IgD-negative memory B cell (primary cell): Measurements from ENCODE around the gene FEZF2. TPM values are rescaled to one million over a fixed set of nuclear protein-coding genes. Genes with fewer than 3 reads are reported as not detected.

Experiments used
- H3K27ac Mint-ChIP-seq, 3 donors: one replicate each; pipeline ENCODE4 v1.8.0; 2020 to 2022; ENCODE audit warnings: mild to moderate bottlenecking in 3 of 3, mixed read lengths in 3 of 3, moderate library complexity in 1 of 3
- H3K27me3 Mint-ChIP-seq: one replicate; pipeline ENCODE4 v1.8.0; 2021; ENCODE audit warnings: mixed read lengths
- H3K36me3 Mint-ChIP-seq: one replicate; pipeline ENCODE4 v1.8.0; 2020; ENCODE audit warnings: mild to moderate bottlenecking, mixed read lengths
- H3K4me1 Mint-ChIP-seq, 3 donors: one replicate each; pipeline ENCODE4 v1.8.0; 2020 to 2022; ENCODE audit warnings: mixed read lengths in 3 of 3, mild to moderate bottlenecking in 1 of 3
- H3K4me3 Mint-ChIP-seq, 4 donors: one replicate each; pipeline ENCODE4 v1.8.0; 2020 to 2022; ENCODE audit warnings: mild to moderate bottlenecking in 4 of 4, mixed read lengths in 4 of 4, moderate library complexity in 3 of 4
- H3K9me3 Mint-ChIP-seq, 3 donors: one replicate each; pipeline ENCODE4 v1.8.0; 2020 to 2021; ENCODE audit warnings: mixed read lengths in 3 of 3, mild to moderate bottlenecking in 1 of 3
- polyA plus RNA-seq: library from polyadenylated mRNA; unstranded; fragments of 300-500 nt; fragmentation: Illumina TruSeq; gene quantifications from one replicate; pipeline ENCODE4 v1.2.3, GENCODE V29; 2021

The FEZF2 gene
- polyA plus RNA-seq, 1 donor from 2014 or later = not detected

DNA sequence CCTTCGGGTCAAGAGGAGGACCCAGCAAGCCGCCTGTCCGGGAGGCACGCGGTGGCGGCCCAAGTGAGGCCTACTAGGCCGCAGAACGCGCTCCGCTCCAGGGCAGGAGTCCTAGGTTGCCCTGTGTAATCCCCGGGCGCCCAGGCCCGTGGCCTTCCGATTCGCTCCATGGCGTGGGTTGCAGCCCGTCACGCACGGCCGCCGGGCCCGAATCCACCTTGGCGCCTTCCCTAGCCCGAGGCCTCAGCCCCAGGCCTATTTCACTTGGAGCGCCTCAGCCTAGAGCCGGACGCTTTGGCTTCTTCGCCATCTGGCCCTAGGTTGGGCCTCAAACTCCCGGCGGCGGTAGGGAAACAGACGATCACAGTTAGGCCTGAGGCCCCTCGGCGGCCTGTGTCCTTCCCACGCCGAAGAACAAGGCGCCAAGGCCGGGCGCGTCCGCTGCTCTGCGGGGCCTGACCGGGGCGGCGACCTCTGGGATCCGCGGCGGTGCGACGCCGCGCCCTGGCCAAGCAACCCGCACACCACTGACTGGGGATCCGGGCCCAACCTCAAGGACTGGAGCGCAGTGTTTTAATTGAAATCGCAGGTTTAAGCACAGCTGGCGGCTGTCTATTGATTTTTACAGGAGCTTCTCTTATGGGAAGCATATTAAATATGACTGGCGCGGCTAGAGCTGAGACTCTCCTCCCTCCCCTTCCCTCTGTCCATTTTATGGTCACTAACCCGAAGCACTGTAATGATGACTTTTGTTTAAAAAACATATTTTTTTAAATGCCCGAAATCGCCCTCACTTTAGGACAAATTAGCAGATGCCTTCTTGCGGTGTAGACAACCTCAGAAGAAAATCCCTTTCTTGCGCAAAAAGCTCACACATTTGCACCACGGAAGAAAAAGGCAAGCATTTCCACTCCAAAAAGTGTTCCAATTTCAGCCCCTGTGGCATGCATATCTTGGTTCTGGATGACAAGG lies 3.8 kb upstream of the FEZF2 start:
- H3K36me3 Mint-ChIP-seq = no peaks in the 10 kb centered on the region
- H3K4me3 Mint-ChIP-seq = no peak overlapping the region
- peaks cover 0 to 2% (median 0%) of the 10 kb centered on the region in 3 donors for H3K4me1 Mint-ChIP-seq
- peaks cover 0 to 8% (median 0%) of the 10 kb centered on the region in 3 donors for H3K9me3 Mint-ChIP-seq
- peaks cover 39% of the 10 kb centered on the region for H3K27me3 Mint-ChIP-seq
- no peak overlapping the region for H3K27ac Mint-ChIP-seq

DNA sequence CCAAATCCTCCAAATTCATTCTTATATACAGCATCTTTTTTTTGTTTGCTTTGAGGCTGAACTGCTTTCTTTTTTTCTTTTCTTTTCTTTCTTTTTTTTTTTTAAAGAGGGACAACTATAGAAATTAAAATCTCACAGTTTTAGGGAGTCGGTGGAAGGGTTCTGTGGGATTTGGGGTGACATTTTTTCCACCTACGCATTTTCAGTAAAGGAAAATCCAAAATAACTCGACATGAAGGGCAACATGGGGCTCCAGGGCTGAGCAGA lies 3.0 kb upstream of the FEZF2 start:
- Mint-ChIP-seq H3K36me3 (no peaks in the 10 kb centered on the region), H3K4me3 (no peak overlapping the region), H3K9me3 (peaks cover 0 to 8% (median 0%) of the 10 kb centered on the region in 3 donors), H3K27ac (no peak overlapping the region), H3K27me3 (peaks cover 45% of the 10 kb centered on the region), H3K4me1 (peaks cover 0 to 2% (median under 1%) of the 10 kb centered on the region in 3 donors)

DNA sequence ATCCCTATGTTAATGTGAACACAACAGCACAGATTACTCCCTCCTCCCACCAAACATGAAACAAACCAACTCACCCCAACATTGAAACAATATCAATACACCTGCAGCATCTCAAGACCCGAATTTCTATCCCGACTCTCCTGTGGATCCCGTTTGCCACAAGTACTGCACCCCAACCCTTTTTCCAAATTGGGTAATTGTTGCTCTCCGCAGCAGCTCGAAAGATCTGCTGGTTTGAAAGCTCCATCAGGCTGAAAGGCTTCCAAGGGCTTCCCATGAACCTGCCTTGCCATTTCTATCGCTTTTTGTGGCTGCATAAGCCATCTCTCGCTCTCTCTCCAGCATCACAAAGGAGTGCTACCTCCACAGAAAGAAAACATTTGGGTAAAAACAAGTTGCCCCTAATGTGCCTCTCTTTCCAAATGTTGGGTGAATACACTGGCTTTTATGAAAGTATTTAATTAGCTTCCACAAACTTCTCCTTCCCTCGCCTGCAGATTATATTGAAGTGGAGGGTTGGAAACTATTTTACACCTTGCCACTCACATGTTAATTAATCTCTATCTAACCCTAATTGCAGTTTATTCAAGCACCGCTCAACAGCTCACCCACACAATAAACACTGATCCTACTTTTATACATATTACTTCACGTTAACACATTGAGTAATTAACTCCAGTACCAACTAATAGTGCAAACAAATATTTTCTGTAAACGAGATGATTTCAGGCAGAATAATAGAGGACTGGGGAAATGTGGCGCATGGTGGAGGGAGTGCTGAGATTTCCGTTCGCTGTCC lies 2.5 kb upstream of the FEZF2 start:
- no peak overlapping the region for H3K4me3 Mint-ChIP-seq
- H3K27ac Mint-ChIP-seq = no peak overlapping the region

DNA sequence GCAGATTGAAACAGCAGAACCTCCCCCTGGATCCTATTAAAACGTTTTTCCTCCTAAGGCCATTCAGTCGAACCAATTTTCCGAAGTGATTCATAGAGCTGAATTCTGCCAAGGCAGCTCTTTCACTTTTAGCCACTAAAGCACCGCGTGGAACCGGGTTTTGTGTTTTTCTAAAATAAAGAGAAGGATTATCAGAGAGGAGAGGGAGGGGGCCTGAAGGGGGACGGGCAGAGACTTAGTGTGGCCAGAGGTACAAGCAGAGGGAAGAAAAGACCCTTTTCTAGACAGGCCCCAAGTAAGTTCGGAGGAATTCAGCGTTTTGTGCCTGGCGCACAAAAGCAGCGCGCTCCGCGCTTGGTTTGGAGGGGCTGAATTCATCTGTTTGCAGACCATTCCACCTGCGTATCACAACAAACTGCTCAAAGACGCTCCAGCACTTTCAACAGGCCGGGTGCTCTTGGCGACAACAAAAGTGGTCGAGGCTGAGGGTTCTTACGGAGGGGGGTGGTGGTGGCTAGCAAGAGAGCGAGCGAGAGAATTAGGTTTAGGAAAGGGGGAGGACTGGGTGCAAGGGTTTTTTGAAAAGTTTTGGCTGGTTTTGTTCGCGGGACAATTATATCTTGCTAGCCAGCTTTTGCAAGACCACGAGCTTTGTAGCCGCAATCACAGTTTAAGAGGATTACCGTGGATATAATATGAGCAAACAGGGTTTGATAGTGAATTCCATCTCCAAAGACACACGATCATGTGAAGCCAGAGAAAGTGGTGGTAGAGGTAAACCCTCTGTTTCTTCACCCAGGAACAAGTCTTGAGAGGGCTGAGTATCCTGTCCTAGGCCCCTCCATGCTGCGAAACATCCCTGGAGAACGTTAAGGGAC lies 1.2 kb upstream of the FEZF2 start:
- H3K4me3 Mint-ChIP-seq = peak overlapping the region in 1 of 4 donors; percentile 66
- no peaks in the 10 kb centered on the region for H3K36me3 Mint-ChIP-seq
- H3K27ac Mint-ChIP-seq = no peak overlapping the region
- peaks cover 0 to 3% (median 0%) of the 10 kb centered on the region in 3 donors for H3K9me3 Mint-ChIP-seq
- peaks cover 60% of the 10 kb centered on the region for H3K27me3 Mint-ChIP-seq
- peaks cover 0 to 2% (median 2%) of the 10 kb centered on the region in 3 donors for H3K4me1 Mint-ChIP-seq

More for the DNA sequence above, 2.5 kb upstream of the FEZF2 start:
- Mint-ChIP-seq H3K4me1 (peaks cover 0 to 2% (median 2%) of the 10 kb centered on the region in 3 donors), H3K9me3 (peaks cover 0 to 5% (median 0%) of the 10 kb centered on the region in 3 donors), H3K36me3 (no peaks in the 10 kb centered on the region), H3K27me3 (peaks cover 51% of the 10 kb centered on the region)

DNA sequence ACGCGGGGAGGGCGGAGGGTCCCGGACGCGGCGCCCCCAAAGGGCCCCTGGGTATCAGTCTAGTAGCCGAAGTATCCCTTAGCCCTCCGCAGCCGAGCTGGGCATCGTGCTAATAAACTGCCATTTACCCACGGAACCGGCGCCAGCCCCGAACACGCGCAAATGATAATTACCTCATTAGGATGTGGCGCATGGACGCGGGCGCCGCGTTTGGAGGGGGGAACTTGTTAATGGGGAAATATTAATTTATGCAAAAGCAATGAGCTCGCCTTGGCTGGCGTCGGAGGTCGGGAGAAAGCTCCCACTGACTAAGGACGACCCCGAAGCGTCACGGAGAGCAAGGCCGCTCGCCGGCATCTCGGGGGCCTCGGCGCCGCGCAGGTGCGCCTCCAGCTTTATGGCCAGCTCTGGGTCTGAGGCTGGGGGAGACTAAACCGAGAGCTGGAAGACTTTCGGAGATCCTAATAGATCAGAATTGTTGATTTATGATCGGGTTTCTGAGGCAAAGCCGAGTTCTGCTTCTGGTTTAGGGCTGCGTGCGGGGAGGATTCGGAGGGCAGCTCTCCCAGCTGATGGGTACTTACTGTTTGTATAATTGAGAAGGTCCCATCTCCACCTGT lies 474 bp upstream of the FEZF2 start:
- H3K4me1 Mint-ChIP-seq = peaks cover 0 to 2% (median 2%) of the 10 kb centered on the region in 3 donors
- peaks cover 64% of the 10 kb centered on the region for H3K27me3 Mint-ChIP-seq
- peaks cover 0 to 3% (median 0%) of the 10 kb centered on the region in 3 donors for H3K9me3 Mint-ChIP-seq
- no peak overlapping the region for H3K4me3 Mint-ChIP-seq
- H3K27ac Mint-ChIP-seq = no peak overlapping the region
- H3K36me3 Mint-ChIP-seq = no peaks in the 10 kb centered on the region

DNA sequence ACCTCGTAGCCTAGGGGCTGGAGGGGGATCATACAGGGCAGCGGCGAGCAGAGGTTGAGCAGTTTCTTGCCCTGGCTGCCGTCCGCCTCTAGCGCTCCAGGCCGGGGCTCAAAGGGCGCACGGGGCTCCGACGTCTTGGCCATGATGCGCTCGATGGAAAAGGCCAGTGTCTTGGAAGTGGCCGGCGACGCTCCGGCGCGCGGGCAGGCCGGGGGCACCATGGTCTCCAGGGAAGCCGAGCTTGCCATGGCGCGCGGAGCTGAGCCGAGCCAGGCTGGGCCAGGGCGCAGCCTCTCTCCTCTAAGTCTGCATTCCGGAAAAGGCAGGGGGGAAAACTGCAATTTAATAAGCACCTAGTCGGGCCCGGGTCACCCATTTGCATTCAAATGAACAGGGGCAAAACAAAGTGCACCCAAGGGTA lies 719 bp downstream of the FEZF2 start:
- Mint-ChIP-seq H3K27ac (no peak overlapping the region), H3K36me3 (no peaks in the 10 kb centered on the region), H3K4me1 (peaks cover 0 to 2% (median 2%) of the 10 kb centered on the region in 3 donors), H3K9me3 (peaks cover 0 to 3% (median 0%) of the 10 kb centered on the region in 3 donors), H3K27me3 (peaks cover 73% of the 10 kb centered on the region), H3K4me3 (no peak overlapping the region)

DNA sequence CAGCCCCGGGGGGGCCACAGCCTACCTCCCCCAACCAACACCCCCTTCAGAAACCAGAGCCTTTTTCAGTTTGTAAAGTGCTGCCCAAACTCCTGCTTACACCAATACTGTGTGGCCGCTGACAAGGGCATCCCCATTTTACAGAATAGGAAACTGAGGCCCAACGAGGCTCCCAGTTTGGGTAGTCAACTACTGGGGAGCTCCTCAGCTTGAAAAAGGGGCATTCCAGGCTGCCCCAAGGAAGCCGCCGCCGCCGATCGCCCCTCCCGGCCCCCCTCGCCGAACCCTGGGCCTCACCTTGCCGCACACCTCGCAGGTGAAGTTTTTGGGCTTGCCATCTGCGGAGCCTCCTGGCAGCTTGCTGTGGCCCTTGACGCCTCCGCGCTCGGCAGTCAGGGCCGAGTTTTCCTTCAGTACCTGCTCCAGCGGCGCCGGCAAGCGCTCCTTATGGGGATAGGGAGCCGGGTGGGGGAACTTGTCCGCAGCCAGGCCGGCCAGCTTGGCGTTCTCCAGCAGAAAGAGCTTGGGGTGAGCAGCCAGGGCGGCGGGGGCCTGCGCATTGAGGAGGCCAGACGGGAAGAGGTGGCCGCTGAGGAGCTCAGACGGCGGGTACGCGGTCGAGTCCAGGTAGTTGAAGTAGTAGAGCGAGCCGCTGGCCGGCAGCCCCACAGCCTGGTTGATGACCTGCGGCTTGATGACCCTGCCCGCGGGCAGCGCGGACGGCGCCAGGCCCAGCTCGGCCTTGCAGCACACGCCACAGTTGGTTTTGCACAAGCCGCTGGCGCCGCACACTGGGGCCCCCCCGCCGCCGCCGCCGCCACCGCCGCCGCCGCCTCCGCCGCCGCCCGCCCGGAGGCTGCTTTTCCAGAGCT lies 1.4 kb downstream of the FEZF2 start:
- no peaks in the 10 kb centered on the region for H3K36me3 Mint-ChIP-seq
- peaks cover 0 to 5% (median 2%) of the 10 kb centered on the region in 3 donors for H3K4me1 Mint-ChIP-seq
- H3K9me3 Mint-ChIP-seq = peaks cover 0 to 3% (median 0%) of the 10 kb centered on the region in 3 donors
- H3K27me3 Mint-ChIP-seq = peaks cover 76% of the 10 kb centered on the region
- no peak overlapping the region for H3K4me3 Mint-ChIP-seq
- no peak overlapping the region for H3K27ac Mint-ChIP-seq

DNA sequence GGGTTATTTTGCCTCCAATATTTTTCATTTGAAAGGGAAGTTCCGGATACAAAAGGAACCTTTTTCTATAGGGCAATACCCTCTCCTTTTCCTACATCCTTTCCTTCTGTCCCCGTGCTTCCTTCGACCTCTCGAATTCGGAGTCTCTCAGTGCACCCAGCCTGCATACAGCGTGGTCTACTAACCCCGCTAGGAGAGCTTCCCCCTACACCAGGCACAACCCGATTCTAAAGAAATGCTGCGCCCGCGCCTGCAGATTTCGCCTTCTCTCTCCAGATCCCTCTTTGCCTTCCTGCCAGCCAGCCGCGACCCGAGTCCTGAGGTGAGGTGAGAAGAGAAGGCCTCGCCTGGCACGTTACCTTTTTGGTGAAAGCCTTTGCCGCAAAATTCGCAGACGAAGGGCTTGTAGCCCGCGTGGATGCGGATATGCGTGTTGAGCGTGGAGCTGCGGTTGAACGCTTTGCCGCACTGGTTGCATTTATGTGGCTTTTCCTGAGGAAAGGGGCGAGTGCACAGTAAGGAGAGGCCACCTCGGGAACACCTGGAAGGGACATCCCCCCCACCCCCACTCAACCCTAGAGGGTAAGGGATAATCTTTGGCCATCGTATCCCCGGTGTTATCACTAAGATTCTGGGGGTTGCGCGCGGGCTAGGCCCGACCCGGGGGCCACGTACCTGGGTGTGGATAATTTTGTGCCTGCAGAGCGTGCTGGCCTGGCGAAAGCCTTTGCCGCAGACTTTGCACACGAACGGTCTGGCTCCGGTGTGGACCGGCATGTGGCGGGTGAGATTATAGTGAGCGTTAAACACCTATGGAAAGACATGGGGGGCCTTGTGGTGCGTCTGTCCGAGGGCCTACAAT lies 2.3 kb downstream of the FEZF2 start:
- H3K9me3 Mint-ChIP-seq = peaks cover 0 to 3% (median 0%) of the 10 kb centered on the region in 3 donors
- peaks cover 75% of the 10 kb centered on the region for H3K27me3 Mint-ChIP-seq
- H3K36me3 Mint-ChIP-seq = no peaks in the 10 kb centered on the region
- H3K4me3 Mint-ChIP-seq = no peak overlapping the region
- peak overlapping the region in 1 of 3 donors; percentile 47 for H3K27ac Mint-ChIP-seq
- peaks cover 0 to 5% (median 2%) of the 10 kb centered on the region in 3 donors for H3K4me1 Mint-ChIP-seq

DNA sequence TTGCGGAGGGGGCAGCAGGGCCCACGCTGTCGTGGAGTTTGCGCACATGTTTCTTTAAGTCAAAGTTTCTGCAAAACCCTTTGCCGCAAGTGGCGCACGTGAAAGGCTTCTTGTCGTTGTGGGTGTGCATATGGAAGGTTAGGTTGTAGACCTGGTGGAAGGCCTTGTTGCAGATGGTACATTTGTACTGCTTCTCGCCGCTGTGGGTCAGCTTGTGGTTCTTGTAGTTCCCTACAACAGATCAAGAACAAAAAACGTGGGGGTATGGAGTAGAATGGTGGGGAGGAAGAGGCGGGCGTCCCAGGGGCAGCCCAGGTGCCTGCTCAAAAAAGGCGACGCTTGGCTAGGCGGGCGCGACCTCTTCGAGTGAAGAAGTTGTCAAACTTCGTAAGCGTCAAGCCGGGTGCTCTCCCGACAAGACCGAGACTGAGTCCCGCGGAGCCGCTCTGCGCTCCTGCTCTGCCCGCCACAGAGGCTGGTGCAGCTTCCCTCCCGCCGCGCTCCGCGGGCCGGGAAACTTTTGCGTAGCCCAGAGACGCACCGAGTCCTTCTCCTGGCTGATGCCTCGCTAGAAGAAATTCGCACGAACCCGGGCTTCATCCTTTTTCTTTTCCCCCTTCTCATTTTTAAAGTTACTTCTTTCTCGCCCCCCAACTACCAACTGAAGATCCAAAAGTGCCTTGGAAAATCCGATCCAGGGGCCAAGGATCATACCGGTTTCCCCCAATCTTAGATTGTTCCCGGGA lies 3.1 kb downstream of the FEZF2 start:
- H3K9me3 Mint-ChIP-seq = peaks cover 0 to 1% (median 0%) of the 10 kb centered on the region in 3 donors
- H3K27ac Mint-ChIP-seq = no peak overlapping the region
- H3K4me1 Mint-ChIP-seq = peaks cover 0 to 5% (median 2%) of the 10 kb centered on the region in 3 donors
- no peak overlapping the region for H3K4me3 Mint-ChIP-seq
- H3K36me3 Mint-ChIP-seq = no peaks in the 10 kb centered on the region
- H3K27me3 Mint-ChIP-seq = peaks cover 72% of the 10 kb centered on the region

DNA sequence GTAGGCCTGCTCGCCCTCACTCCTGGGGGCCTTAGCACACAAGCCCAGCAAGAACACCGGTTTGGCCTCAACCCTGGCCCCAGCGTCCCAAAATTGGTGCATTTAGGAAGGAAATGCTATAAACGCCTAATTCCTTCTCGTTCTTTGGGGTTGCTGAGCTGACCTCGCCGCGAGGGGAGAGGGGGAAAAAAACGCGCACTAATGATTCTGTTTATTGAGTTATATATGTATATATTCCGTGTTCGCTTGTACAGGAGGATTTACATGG lies 3.9 kb downstream of the FEZF2 start:
- Mint-ChIP-seq H3K4me3 (no peak overlapping the region), H3K4me1 (peaks cover 0 to 5% (median 2%) of the 10 kb centered on the region in 3 donors), H3K9me3 (peaks cover 0 to 1% (median 0%) of the 10 kb centered on the region in 3 donors), H3K27ac (no peak overlapping the region), H3K27me3 (peaks cover 66% of the 10 kb centered on the region), H3K36me3 (no peaks in the 10 kb centered on the region)

DNA sequence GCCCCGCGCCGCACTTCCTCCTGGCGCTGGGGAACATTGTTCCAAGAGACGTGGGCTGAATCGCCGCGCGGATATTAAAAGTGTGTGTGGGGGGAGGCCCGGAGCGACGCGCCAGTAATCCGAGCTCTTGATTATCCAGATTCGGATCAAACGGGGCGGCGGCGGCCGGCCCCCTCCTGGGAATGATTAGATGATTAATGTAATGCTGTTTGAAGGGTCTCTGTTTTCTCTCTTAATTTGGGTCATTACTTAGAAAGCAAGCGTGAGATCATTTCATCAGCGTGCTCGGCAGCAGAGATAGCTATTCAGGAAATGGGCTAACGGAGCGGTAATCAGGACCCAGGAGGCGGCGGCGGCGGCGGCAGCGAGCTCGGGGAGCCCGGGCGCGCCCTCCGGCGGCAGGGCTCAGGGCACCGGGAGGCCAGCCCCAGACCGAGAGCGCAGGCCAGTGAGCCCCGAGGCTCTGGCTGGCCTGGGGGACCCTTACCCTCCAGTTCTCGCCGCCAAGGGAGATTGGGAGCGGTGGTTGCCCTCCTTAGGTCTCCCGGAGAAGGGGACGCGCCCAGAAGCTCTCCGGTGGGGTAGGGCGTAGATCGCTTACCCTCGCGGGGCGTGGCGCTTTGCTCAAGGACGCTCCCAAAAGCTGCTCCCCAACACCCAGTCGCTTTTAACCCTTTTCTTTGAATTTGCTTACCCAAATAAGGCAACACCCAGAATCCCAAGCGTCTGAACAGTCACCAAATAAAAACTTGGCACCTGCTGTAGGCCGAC lies 4.5 kb downstream of the FEZF2 start:
- Mint-ChIP-seq H3K27me3 (peaks cover 63% of the 10 kb centered on the region), H3K4me3 (no peak overlapping the region), H3K4me1 (peaks cover 0 to 5% (median 2%) of the 10 kb centered on the region in 3 donors)

More for the DNA sequence above, 4.5 kb downstream of the FEZF2 start:
- H3K27ac Mint-ChIP-seq = no peak overlapping the region
- H3K36me3 Mint-ChIP-seq = no peaks in the 10 kb centered on the region
- H3K9me3 Mint-ChIP-seq = peaks cover 0 to 4% (median 0%) of the 10 kb centered on the region in 3 donors
